Peyer's patch (tissue), 4 donors: ENCODE measurements around the gene BAIAP2.

Experiments
- CTCF ChIP-seq, 6 experiments: fragments of 450-650 bp in 4 of 6; fragments of 200-600 bp in 2 of 6; sonication (generic) in 1 of 6; IDR thresholded peaks; one replicate each; pipeline ENCODE4 v1.5.1; 2017 to 2019; ENCODE audit warnings: antibody characterized with exemption in 6 of 6, mild to moderate bottlenecking in 3 of 6, moderate library complexity in 1 of 6
- POLR2A ChIP-seq, 2 donors: fragments of 450-650 bp; IDR thresholded peaks; one replicate each; pipeline ENCODE4 v1.5.1; 2017; ENCODE audit warnings: antibody characterized with exemption in 2 of 2, mild to moderate bottlenecking in 2 of 2, moderate library complexity in 2 of 2

- TF ChIP-seq CTCF (IDR thresholded peaks at IDR 0.05) (no peak), POLR2A (IDR thresholded peaks at IDR 0.05) (no peak)
Observed at GRCh38 chr17:81025065-81025740, 9.7 kb upstream of the BAIAP2 start.
